ENCODE data around the gene ZBTB7B.

The ZBTB7B gene

DNA sequence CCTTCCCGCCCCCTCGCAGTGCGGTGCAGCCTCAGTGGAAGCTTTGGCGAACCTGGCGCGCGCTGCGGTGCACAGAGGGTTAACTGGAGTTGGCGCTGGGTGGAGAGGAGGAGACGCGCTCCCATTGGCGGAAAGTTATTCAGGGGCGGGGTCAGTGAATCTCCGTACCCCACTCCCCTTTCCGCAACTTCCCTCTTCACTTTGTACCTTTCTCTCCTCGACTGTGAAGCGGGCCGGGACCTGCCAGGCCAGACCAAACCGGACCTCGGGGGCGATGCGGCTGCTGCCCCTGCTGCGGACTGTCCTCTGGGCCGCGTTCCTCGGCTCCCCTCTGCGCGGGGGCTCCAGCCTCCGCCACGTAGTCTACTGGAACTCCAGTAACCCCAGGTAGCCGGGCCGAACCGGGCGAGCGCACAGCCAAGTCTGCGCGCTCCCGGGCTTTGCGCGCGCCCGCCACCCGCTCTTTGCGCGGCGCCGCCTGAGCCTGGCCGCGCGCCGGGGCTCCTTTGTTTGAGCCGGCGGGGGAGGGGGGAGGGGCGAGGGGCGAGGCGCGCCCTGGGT, 61.0 kb downstream of the ZBTB7B start, which contains the start of gene EFNA4:
TSS of gene EFNA4 (plus strand) at position 191 of the 561 bp plus-strand sequence. CDS start at position 275, 84 bp downstream.
- Histone ChIP-seq H3K4me1 (ENCODE audit: control insufficient read depth, insufficient read depth, low read length) (no peaks in the 10 kb centered on the region; the same call in none of the 2 replicates), H3K9me3 (ENCODE audit: control insufficient read depth, insufficient read depth, low read depth, low read length) (no peaks in the 10 kb centered on the region), H3K27ac (ENCODE audit: extremely low read depth, low read depth, low read length) (peak within 1 kb of the TSS; percentile 64; the same call in 1 of the 2 replicates), H3K36me3 (ENCODE audit: control insufficient read depth in 2 of 2, insufficient read depth in 1 of 2, low read length in 2 of 2) (peaks cover 0 to 21% of the 10 kb centered on the region in 2 experiments; a peak in 1 of 3 replicates), H3K4me3 (ENCODE audit: low read depth, low read length) (peak within 1 kb of the TSS; percentile 88)
- ChIA-PET POLR2A (interaction anchor here (0.7 to 1.3 kb wide), 4 partner anchors 15 to 21 kb away, joined by 3 to 6 read pairs (median 4); partner anchors contain the start of gene EFNA3), CTCF (interaction anchor here (0.6 to 10.9 kb wide), 8 partner anchors 12 to 182 kb away, joined by 3 to 117 read pairs (median 4); partner anchors contain the start of genes ADAM15 and EFNA3)
- TF ChIP-seq, protein P1, sequence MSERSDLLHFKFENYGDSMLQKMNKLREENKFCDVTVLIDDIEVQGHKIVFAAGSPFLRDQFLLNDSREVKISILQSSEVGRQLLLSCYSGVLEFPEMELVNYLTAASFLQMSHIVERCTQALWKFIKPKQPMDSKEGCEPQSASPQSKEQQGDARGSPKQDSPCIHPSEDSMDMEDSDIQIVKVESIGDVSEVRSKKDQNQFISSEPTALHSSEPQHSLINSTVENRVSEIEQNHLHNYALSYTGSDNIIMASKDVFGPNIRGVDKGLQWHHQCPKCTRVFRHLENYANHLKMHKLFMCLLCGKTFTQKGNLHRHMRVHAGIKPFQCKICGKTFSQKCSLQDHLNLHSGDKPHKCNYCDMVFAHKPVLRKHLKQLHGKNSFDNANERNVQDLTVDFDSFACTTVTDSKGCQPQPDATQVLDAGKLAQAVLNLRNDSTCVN (tag by site-specific recombination; optimal IDR thresholded peaks at IDR 0.05): peak; percentile 89
- TF ChIP-seq SP7 (tag by site-specific recombination; IDR thresholded peaks at IDR 0.05) (peak; percentile 6; the same call in 1 of the 2 replicates), OSR2 (tag by site-specific recombination; IDR thresholded peaks at IDR 0.05) (no peak; the same call in 1 of the 2 replicates), ZNF366 (tag by site-specific recombination; conservative IDR thresholded peaks at IDR 0.05) (peak; percentile 35; the same call in 1 of the 2 replicates), PRDM1 (tag by site-specific recombination; IDR thresholded peaks at IDR 0.05) (peak; percentile 96), ZEB2 (tag by site-specific recombination; IDR thresholded peaks at IDR 0.05) (peak; percentile 85), ZNF701 (tag by site-specific recombination; IDR thresholded peaks at IDR 0.05) (no peak), ZNF132 (tag by site-specific recombination; IDR thresholded peaks at IDR 0.05; ENCODE audit: borderline replicate concordance) (no peak), ZNF133 (tag by site-specific recombination; IDR thresholded peaks at IDR 0.05) (no peak), KLF10 (tag by site-specific recombination; IDR thresholded peaks at IDR 0.05) (peak; percentile 34; the same call in 1 of the 2 replicates), ZNF660 (tag by site-specific recombination; IDR thresholded peaks at IDR 0.05) (0 out of 2 replicates have a peak, but pooled peaks have one; percentile 60), KLF8 (tag by site-specific recombination; IDR thresholded peaks at IDR 0.05) (peak; percentile 41; the same call in 1 of the 2 replicates), SP2 (tag by site-specific recombination; IDR thresholded peaks at IDR 0.05) (peak; percentile 74), KLF16 (tag by site-specific recombination; IDR thresholded peaks at IDR 0.05) (0 out of 2 replicates have a peak, but pooled peaks have one; percentile 43), ZSCAN30 (tag by site-specific recombination; IDR thresholded peaks at IDR 0.05) (0 out of 2 replicates have a peak, but pooled peaks have one; percentile 17), ZNF785 (tag by site-specific recombination; IDR thresholded peaks at IDR 0.05) (no peak), HOXA7 (CRISPR knock-in tag; IDR thresholded peaks at IDR 0.05; ENCODE audit: borderline replicate concordance) (no peak), ZNF843 (tag by site-specific recombination; IDR thresholded peaks at IDR 0.05) (0 out of 2 replicates have a peak, but pooled peaks have one; percentile 14), ZNF76 (tag by site-specific recombination; IDR thresholded peaks at IDR 0.05; ENCODE audit: borderline replicate concordance, low read depth) (peak; percentile 21; the same call in 1 of the 2 replicates), ZNF2 (tag by site-specific recombination; IDR thresholded peaks at IDR 0.05) (peak; percentile 41; the same call in 1 of the 2 replicates), ZNF501 (tag by site-specific recombination; IDR thresholded peaks at IDR 0.05) (peak; percentile 33; the same call in 1 of the 2 replicates), KLF9 (tag by site-specific recombination; IDR thresholded peaks at IDR 0.05; ENCODE audit: low read depth) (0 out of 2 replicates have a peak, but pooled peaks have one; percentile 9), IKZF3 (tag by site-specific recombination; IDR thresholded peaks at IDR 0.05) (0 out of 2 replicates have a peak, but pooled peaks have one; percentile 3)
- TF ChIP-seq, protein P2, sequence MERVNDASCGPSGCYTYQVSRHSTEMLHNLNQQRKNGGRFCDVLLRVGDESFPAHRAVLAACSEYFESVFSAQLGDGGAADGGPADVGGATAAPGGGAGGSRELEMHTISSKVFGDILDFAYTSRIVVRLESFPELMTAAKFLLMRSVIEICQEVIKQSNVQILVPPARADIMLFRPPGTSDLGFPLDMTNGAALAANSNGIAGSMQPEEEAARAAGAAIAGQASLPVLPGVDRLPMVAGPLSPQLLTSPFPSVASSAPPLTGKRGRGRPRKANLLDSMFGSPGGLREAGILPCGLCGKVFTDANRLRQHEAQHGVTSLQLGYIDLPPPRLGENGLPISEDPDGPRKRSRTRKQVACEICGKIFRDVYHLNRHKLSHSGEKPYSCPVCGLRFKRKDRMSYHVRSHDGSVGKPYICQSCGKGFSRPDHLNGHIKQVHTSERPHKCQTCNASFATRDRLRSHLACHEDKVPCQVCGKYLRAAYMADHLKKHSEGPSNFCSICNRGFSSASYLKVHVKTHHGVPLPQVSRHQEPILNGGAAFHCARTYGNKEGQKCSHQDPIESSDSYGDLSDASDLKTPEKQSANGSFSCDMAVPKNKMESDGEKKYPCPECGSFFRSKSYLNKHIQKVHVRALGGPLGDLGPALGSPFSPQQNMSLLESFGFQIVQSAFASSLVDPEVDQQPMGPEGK (tag by site-specific recombination; IDR thresholded peaks at IDR 0.05): peak; percentile 68; the same call in 1 of the 2 replicates
- TF ChIP-seq, protein P3, sequence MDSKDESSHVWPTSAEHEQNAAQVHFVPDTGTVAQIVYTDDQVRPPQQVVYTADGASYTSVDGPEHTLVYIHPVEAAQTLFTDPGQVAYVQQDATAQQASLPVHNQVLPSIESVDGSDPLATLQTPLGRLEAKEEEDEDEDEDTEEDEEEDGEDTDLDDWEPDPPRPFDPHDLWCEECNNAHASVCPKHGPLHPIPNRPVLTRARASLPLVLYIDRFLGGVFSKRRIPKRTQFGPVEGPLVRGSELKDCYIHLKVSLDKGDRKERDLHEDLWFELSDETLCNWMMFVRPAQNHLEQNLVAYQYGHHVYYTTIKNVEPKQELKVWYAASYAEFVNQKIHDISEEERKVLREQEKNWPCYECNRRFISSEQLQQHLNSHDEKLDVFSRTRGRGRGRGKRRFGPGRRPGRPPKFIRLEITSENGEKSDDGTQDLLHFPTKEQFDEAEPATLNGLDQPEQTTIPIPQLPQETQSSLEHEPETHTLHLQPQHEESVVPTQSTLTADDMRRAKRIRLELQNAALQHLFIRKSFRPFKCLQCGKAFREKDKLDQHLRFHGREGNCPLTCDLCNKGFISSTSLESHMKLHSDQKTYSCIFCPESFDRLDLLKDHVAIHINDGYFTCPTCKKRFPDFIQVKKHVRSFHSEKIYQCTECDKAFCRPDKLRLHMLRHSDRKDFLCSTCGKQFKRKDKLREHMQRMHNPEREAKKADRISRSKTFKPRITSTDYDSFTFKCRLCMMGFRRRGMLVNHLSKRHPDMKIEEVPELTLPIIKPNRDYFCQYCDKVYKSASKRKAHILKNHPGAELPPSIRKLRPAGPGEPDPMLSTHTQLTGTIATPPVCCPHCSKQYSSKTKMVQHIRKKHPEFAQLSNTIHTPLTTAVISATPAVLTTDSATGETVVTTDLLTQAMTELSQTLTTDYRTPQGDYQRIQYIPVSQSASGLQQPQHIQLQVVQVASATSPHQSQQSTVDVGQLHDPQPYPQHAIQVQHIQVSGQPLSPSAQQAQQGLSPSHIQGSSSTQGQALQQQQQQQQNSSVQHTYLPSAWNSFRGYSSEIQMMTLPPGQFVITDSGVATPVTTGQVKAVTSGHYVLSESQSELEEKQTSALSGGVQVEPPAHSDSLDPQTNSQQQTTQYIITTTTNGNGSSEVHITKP (tag by site-specific recombination; IDR thresholded peaks at IDR 0.05): peak; percentile 88
- TF ChIP-seq, protein P4, sequence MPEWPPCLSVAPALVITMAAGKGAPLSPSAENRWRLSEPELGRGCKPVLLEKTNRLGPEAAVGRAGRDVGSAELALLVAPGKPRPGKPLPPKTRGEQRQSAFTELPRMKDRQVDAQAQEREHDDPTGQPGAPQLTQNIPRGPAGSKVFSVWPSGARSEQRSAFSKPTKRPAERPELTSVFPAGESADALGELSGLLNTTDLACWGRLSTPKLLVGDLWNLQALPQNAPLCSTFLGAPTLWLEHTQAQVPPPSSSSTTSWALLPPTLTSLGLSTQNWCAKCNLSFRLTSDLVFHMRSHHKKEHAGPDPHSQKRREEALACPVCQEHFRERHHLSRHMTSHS (tag by site-specific recombination; IDR thresholded peaks at IDR 0.05): no peak
- TF ChIP-seq, protein P5, sequence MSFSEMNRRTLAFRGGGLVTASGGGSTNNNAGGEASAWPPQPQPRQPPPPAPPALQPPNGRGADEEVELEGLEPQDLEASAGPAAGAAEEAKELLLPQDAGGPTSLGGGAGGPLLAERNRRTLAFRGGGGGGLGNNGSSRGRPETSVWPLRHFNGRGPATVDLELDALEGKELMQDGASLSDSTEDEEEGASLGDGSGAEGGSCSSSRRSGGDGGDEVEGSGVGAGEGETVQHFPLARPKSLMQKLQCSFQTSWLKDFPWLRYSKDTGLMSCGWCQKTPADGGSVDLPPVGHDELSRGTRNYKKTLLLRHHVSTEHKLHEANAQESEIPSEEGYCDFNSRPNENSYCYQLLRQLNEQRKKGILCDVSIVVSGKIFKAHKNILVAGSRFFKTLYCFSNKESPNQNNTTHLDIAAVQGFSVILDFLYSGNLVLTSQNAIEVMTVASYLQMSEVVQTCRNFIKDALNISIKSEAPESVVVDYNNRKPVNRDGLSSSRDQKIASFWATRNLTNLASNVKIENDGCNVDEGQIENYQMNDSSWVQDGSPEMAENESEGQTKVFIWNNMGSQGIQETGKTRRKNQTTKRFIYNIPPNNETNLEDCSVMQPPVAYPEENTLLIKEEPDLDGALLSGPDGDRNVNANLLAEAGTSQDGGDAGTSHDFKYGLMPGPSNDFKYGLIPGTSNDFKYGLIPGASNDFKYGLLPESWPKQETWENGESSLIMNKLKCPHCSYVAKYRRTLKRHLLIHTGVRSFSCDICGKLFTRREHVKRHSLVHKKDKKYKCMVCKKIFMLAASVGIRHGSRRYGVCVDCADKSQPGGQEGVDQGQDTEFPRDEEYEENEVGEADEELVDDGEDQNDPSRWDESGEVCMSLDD (tag by site-specific recombination; IDR thresholded peaks at IDR 0.05): peak; percentile 93

All from HEK293 (cell line).